HG02571 (cell line): Measurements from ENCODE around the gene SLFN11.
"Not testable (repeated sequence)": the region's sequence is repeated elsewhere in the genome, so short reads cannot be mapped to it uniquely, and the experiment has no call there.

Experiments used
- ATAC-seq: cut with Tn5 transposase; IDR thresholded peaks from one replicate; pipeline ENCODE4 v1.9.1; 2021; ENCODE audit warnings: mild to moderate bottlenecking, moderate library complexity; ENCODE audit not compliant: unreplicated experiment

The SLFN11 gene

GRCh38 chr17:35312346-35312745, 61.1 kb downstream of the SLFN11 start:
- ATAC-seq = no peak

DNA sequence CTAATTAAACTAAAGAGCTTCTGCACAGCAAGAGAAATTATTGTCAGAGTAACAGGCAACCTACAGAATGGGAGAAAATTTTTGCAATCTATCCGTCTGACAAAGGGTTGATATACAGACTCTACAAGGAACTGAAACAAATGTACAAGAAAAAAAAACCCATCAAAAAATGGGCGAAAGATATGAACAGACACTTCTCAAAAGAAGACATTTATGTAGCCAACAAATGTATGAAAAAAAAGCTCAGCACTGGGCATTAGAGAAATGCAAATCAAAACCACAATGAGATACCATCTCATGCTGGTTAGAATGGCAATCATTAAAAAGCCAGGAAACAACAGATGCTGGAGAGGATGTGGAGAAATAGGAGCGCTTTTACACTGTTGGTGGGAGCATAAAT, 64.1 kb downstream of the SLFN11 start:
- ATAC-seq = not testable (repeated sequence)
